ENCODE results near the gene CHST15.

GRCh38 chr10:124014416-124015154, 78.8 kb downstream of the CHST15 start:
- TF ChIP-seq POLR2A (IDR thresholded peaks at IDR 0.05) (no peak), EP300 (IDR thresholded peaks at IDR 0.05) (no peak), CTCF (IDR thresholded peaks at IDR 0.05) (no peak), POLR2AphosphoS5 (IDR thresholded peaks at IDR 0.05) (no peak)

All from sigmoid colon (tissue), 4 donors.